NCI-H1436 (cell line): Measurements from ENCODE around the gene BAAT.

Experiments
- DNase-seq: peaks from one replicate; lab custom pipeline; 2025; lab: John Stamatoyannopoulos, UW

Gene BAAT

GRCh38 chr9:101398068-101398929, 13.5 kb upstream of the BAAT start, which contains the start of the genes MRPL50 and ZNF189:
Gene MRPL50 (minus strand): TSS chr9:101398618. CDS start chr9:101398592, 26 bp downstream.
Gene ZNF189 (plus strand): TSS chr9:101398851. CDS start chr9:101399157, 306 bp downstream.
- DNase-seq = peak; percentile 96

GRCh38 chr9:101397746-101398067, 12.9 kb upstream of the BAAT start:
- no peak for DNase-seq

- no peak for DNase-seq
These were observed 9.9 kb upstream of the BAAT start for GRCh38 chr9:101394687-101395086.

GRCh38 chr9:101393135-101393534, 8.3 kb upstream of the BAAT start:
- no peak for DNase-seq

- peak; percentile 36 for DNase-seq
These were observed 3.7 kb upstream of the BAAT start for GRCh38 chr9:101388507-101388993.

- peak; percentile 58 for DNase-seq
These were observed 3.2 kb upstream of the BAAT start for GRCh38 chr9:101387871-101388506.

- DNase-seq = no peak
These were observed 1.4 kb downstream of the BAAT start for GRCh38 chr9:101383361-101383760.

- DNase-seq = no peak
These were observed 2.9 kb downstream of the BAAT start for GRCh38 chr9:101381833-101382342.

GRCh38 chr9:101381118-101381517, 3.7 kb downstream of the BAAT start:
- no peak for DNase-seq

- DNase-seq = no peak
These were observed 4.5 kb downstream of the BAAT start for GRCh38 chr9:101380295-101380694.

GRCh38 chr9:101376111-101376848, 8.5 kb downstream of the BAAT start:
- DNase-seq = no peak

- DNase-seq = no peak
These were observed 9.3 kb downstream of the BAAT start for GRCh38 chr9:101375546-101375945.

- DNase-seq = no peak
These were observed 12.3 kb downstream of the BAAT start for GRCh38 chr9:101372327-101373118.

GRCh38 chr9:101371813-101372212, 13.0 kb downstream of the BAAT start:
- no peak for DNase-seq

- no peak for DNase-seq
These were observed 14.8 kb downstream of the BAAT start for GRCh38 chr9:101369884-101370531.

GRCh38 chr9:101369286-101369685, 15.5 kb downstream of the BAAT start:
- DNase-seq = no peak

GRCh38 chr9:101367323-101367722, 17.5 kb downstream of the BAAT start:
- no peak for DNase-seq

GRCh38 chr9:101366038-101366756, 18.6 kb downstream of the BAAT start:
- DNase-seq = no peak

GRCh38 chr9:101365181-101365580, 19.6 kb downstream of the BAAT start:
- no peak for DNase-seq

- no peak for DNase-seq
These were observed 22.4 kb downstream of the BAAT start for GRCh38 chr9:101362450-101362849.
